ENCODE data around the gene TFAP2D.

TFAP2D gene

DNA sequence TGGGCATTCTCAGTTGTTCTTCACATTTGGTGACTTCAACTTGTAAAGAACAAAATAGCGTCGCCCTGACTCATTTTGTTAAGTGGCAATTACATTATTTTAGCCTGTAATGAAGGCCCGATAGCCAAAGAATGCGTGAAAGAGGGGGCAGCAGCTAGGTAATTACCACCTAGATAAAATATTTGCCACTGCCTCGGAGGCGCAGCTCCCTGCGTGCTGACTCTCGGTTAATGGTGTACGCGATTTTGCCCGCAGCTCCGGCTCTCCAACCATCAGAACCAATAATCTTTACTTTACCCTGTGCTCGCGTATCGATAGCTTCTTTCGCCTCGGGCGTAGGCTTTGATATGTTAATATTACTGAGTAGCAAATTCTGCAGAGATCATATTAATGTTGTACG, 8.7 kb downstream of the TFAP2D start:
- no peak for DNase-seq

GRCh38 chr6:50722829-50723554, 9.7 kb downstream of the TFAP2D start:
- DNase-seq: no peak

GRCh38 chr6:50724381-50725124, 11.2 kb downstream of the TFAP2D start:
- DNase-seq: no peak

DNA sequence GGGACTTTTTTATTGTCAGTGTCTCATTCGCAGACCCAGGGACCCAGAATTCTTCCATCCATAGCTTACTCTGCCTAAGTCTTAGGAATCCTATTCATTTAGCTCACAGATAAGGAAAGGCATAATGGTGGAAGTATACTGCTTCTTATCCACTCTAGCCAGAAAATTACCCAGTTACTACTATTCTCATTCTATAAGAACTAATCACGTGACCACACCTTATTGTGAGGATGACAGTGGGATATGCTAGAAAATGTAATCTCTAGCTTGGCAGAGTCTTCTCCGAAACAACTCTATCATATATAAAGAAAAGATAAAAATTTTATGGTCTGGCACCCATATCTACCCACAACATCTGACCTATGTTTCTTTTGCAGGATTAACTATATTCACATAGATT, 21.2 kb downstream of the TFAP2D start:
- DNase-seq: no peak

DNA sequence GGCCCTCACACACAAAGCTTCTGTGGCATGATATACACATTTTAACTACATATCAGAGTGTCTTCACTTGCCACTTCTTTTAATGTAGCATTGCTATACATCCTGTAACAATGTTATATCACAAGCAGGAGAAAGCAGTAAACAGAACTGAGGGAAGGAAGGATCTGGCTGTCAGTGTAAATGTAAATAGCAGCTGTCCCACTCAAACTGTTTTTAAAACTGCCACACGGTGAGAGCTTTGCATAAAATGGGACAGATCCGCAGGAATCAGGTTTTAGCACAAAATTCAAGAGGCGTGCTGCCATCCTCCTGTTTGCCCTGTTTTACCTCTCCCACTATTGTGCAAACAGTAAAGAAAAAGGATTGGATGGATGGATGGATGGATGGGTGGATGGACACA, 28.8 kb downstream of the TFAP2D start:
- no peak for DNase-seq

GRCh38 chr6:50744976-50745375, 31.6 kb downstream of the TFAP2D start:
- no peak for DNase-seq

GRCh38 chr6:50762798-50763197, 49.5 kb downstream of the TFAP2D start:
- no peak for DNase-seq

GRCh38 chr6:50778696-50779095, 65.4 kb downstream of the TFAP2D start:
- DNase-seq: no peak

DNA sequence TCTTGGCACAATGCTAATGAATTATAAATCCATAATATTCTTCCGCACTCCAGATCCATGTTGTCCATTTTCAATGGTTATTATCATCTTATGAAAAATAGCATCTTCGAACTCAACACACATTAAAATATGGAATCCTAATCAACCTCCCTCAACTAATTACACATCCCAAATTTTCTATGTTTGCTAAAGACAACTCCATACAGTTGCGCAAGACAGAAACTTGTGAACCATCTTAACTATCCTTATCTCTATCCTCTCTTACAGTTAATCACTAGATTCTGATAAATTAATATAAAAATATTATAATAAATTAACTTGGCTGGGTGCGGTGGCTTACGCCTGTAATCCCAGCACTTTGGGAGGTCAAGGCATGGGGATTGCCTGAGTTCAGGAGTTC, 67.1 kb downstream of the TFAP2D start:
- no peak for DNase-seq

GRCh38 chr6:50785921-50786320, 72.6 kb downstream of the TFAP2D start:
- no peak for DNase-seq

DNA sequence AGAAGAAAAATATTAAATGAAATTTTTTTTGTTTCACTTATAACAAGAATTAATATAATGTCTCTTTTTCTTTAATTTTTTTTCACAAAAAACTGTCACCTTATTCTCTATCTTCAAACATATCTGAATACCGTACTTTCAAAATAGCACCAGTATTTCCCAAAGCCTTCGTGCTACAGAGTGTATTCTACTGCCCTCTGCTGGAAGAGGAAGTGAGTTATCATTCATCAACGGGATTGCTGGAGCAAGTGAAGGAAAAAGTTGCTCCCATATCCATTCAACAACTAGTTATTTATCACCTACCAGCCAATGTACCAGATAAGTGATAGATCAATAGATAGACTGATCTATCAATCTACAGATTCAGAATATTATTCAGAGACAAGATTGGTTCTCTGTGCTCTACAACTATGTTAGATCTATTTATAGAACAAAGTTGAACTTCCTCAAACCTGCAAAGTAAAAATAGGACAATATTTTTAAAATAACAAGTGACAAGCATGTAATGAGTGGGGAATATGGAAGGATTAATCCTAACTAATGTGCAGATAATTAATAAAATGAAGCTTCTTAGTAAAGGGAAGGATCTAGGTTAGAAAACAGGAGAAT, 78.7 kb downstream of the TFAP2D start:
- no peak for DNase-seq

- no peak for DNase-seq
Measured at GRCh38 chr6:50792771-50793170, 79.4 kb downstream of the TFAP2D start.

DNA sequence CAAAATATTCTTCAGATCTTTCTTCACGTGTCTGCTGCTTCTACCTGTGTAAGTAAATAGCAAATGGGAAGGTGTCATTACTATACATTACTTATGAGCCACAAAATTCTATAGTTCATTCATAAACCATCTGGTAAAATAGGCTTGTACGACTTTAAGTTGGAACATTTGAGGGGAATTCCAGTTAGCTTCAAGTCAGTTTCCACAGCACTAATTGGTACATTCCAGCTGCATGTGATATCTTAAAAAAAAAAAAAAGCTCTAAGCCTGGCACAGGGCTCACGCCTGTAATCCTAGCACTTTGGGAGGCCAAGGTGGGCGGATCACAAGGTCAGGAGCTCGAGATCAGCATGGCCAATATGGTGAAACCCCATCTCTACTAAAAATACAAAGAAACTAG, 82.2 kb downstream of the TFAP2D start:
- no peak for DNase-seq

DNA sequence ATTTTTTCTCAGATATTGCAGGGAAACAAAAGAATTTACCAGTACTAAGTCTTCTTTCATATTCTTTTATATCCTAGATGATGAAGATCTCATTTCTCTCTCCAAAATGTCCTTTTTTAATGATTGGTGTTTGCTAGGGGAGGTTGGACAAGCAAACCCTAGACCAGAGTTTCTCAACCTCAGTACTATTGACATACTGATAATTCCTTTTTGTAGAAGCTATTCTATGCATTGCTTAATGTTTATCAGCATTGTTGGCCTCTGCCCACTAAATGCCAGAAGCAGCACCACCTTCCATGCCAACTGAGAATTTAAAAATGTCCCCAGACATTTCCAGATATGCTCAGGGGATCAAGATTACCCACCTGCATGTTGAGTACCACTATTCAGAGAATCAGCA, 91.0 kb downstream of the TFAP2D start:
- no peak for DNase-seq

- no peak for DNase-seq
Measured at GRCh38 chr6:50807035-50807434, 93.7 kb downstream of the TFAP2D start.

- DNase-seq: no peak
Measured at GRCh38 chr6:50815436-50816114, 102.2 kb downstream of the TFAP2D start.

DNA sequence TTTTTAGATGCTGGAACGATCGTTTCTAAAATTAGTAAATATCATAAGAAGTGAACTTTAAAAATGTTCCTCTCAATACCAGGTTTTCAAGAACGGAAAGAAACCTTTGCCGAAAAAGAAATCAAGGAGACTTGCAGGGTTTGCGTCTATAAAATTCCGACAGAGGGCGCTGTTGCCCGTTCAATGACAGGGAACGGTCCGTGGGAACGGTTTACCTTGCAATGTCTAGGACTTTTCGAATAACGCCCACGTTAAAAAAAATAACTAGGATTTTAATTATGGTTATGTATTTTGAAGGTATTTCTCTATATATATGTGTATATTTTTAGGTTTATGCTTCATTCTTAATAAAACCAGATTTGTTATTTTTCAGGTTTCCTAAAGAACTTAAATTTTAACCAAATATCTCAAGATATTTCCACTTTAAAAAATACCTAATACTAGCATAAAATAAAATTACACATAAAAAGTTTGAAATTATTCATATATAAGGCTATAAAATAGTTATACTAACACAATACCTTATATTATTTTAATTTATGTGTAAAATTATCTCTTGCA, 102.9 kb downstream of the TFAP2D start:
- peak; percentile 46 for DNase-seq

DNA sequence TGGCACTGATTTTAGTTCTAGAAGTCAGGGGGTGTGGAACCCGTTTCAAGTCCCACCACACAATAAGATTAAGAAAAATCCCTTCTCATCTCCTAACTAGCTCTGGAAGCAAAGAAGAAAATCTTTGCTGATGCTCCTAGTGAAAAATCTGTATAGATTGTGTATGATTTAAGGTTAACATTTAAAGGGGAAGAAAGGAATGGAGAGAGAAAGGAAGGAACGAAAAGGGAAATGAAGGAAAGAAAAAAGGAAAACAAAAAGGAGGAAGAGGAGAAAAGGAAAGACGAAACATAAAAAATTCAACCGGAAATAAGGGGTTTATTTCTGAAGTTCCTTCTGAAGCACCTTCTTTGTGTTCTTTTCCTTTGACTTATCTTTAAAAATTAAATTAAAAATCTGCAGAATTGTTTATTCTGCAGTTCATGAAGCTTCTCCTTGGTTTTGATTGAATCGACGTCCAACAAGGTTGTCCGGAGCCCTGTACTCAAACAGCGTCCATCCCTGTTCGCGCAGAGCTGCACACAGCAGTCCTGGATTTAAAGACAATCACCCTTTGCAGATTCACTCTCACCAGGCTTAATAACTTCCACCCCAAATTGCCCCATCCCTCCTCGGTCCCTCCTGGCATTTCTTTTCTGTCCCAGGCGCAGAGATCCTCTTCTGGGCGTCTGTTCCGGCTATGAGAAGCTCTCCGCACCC, 103.8 kb downstream of the TFAP2D start:
- DNase-seq: no peak

DNA sequence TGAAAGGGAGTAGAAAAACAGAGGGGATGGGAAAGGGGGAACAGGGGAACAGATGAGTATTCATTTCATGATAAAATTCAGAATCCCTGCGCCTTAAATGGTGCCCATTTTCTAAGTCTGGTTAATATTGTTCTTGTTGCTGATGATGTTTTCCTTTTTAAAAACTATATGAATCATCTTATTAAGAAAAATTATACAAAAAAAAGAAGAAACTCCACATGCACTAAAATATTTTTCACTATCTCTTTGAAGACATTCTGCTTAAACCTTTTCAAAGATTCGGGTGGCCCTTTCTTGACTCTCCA, 104.3 kb downstream of the TFAP2D start:
- no peak for DNase-seq

DNA sequence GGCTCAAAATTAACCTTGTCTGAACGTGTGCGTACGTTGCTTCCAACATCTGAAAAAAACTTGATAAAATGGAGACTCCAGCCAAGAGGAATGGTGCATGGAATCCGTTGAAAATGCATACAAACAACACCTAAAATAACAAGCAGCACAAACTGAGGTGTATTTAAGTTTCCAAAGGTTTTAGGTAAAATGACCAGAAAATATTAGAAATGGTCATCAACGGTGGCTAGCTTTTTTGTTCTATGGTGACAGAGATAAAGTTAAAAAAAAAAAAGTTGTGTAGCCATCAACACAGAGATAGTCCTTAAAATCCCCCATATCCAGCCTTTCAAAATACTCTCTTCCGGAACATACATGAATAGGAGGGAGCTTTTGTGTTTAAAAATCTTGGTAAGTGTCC, 104.7 kb downstream of the TFAP2D start:
- no peak for DNase-seq

DNA sequence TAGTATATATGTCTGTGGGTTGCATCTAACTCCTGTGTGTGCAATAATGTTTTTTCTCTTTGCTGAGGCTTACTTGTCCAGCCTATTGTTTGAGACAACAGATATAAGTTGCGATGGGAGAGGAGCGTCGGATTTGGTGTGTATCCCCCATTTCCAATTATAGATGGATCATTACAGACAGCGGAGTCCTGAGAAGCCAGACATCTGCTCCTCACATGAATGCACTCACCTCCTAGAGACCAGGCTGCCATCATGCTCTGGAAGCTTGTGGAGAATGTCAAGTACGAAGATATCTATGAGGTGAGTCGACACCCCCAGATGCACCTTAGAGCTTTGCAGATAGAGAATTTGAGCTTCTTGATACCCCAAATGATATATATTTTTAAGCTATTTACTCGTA, 105.3 kb downstream of the TFAP2D start, which contains the start of gene TFAP2B:
TFAP2B (plus strand) TSS at position 199 of the 400 bp plus-strand sequence; CDS start at position 220, 21 bp downstream.
- no peak for DNase-seq

DNA sequence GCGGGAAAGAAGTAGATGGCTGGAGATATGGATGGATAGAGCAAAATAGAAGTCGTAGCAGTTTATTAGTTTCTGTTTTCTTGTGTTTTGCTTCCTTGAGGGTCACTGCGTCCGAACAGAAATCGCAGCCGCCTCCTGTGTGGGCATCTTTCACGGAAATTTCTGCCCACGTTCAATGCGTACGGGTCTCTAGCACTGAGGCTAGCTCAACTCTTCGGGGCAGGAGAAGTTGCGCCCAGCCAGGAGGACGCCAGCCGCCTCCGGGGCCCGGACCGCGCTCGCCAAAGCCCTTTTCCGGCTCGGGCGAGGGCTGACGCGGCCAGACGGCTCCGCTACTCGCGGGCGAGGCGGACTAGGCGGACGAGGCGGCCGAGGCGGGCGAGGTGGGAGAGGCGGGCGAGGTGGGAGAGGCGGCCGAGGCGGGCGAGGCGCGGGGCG, 106.2 kb downstream of the TFAP2D start:
- DNase-seq: no peak
